Sigmoid colon (tissue), 7 donors: ENCODE results near the gene GLG1. TPM values are rescaled to one million over a fixed set of nuclear protein-coding genes. Genes with fewer than 3 reads are reported as not detected.
"Not testable (repeated sequence)": the region's sequence is repeated elsewhere in the genome, so short reads cannot be mapped to it uniquely, and the experiment has no call there.

Experiments
- DNase-seq: peaks from one replicate; pipeline ENCODE4 v3.0.0-alpha.2; 2019
- H3K27ac ChIP-seq, 4 donors: fragments of 200-600 bp; sonication (generic); one replicate each; pipeline ENCODE4 v1.5.1; 2016 to 2019; ENCODE audit warnings: mild to moderate bottlenecking in 1 of 4
- H3K27me3 ChIP-seq, 3 donors: fragments of 200-600 bp; sonication (generic); one replicate each; pipeline ENCODE4 v1.5.1; 2019; ENCODE audit warnings: mild to moderate bottlenecking in 1 of 3
- H3K36me3 ChIP-seq, 4 donors: fragments of 200-600 bp; sonication (generic); one replicate each; pipeline ENCODE4 v1.5.1; 2016 to 2019
- H3K4me1 ChIP-seq, 4 donors: fragments of 200-600 bp; sonication (generic); one replicate each; pipeline ENCODE4 v1.5.1; 2017 to 2019
- H3K4me3 ChIP-seq, 4 donors: fragments of 200-600 bp; sonication (generic); one replicate each; pipeline ENCODE4 v1.5.1; 2017 to 2019; ENCODE audit warnings: mild to moderate bottlenecking in 2 of 4, moderate library complexity in 1 of 4
- H3K9me3 ChIP-seq, 4 donors: fragments of 200-600 bp in 3 of 4; sonication (generic) in 3 of 4; one replicate each; pipeline versions ENCODE4 v1.5.1 to v1.6.1; 2013 to 2019
- POLR2AphosphoS5 ChIP-seq, 4 donors: sonication (generic); formaldehyde crosslinking; IDR thresholded peaks; one replicate each; pipeline ENCODE4 v1.6.1; 2017; ENCODE audit warnings: antibody characterized with exemption in 4 of 4
- WGBS, 2 donors: extraction: QIAGEN DNeasy Blood & Tissue Kit; methylation state at CpG; one replicate each; pipeline ENCODE4 v1.1.7; 2013; 5-methylcytosine and 5-hydroxymethylcytosine counted together
- intact Hi-C: fragments of 100-400 bp; cut with DNase I; formaldehyde crosslinking; loops from one replicate; pipeline ENCODE4 v1.15.1; 2023
- polyA plus RNA-seq, 3 donors: library from polyadenylated mRNA; stranded (reverse); fragments of 200-250 nt; gene quantifications; one replicate each; pipeline ENCODE4 v1.2.3, GENCODE V29; 2013
- small RNA-seq, 3 donors: library from RNA; depleted of rRNA; stranded (forward); fragments of <200 nt; gene quantifications; one replicate each; pipeline ENCODE3, GENCODE V24; 2016
- total RNA-seq, 4 donors: library from RNA; depleted of rRNA; stranded (reverse); fragments of >200 nt; gene quantifications; one replicate each; pipeline ENCODE4 v1.1.0, GENCODE V29; 2016
- donor health status: healthy with polysubstance abuse.
- donor health status: Bipolar disorder and iron deficiency.
- donor health status: healthy.

Gene GLG1
- total and polyA plus RNA-seq, 7 donors = 4.2 to 138 (median 78.7) TPM

DNA sequence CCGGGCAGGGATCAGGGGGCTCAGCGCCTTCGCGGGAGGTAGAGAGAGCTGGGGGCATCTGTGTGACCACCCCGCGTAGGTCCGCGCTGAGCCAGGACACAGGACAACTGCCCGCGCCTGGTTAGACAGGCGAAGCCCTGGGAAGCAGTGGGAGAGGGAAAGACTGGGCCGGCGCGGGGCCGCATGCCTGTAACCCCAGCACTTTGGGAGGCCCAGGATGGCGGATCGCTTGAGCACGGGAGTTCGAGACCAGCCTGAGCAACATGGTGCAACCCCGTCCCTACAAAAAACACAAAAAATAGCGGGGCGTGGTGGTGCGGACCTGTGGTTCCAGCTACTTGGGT lies 199.6 kb downstream of the GLG1 start:
- peak in 1 of 4 donors; percentile 46 for TF ChIP-seq POLR2AphosphoS5 (IDR thresholded peaks at IDR 0.05)
- intact Hi-C loops, H3K9me3 ChIP-seq, H3K36me3 ChIP-seq, H3K27me3 ChIP-seq, DNase-seq, H3K4me1 ChIP-seq: not testable (repeated sequence)
- H3K27ac ChIP-seq = peak overlapping the region; percentile 79 to 81 (median 80)
- 16 to 22% methylated on average over 15 to 16 of the region's 23 CpGs for WGBS, 2 donors
- peak overlapping the region; percentile 34 to 49 (median 46) for H3K4me3 ChIP-seq

DNA sequence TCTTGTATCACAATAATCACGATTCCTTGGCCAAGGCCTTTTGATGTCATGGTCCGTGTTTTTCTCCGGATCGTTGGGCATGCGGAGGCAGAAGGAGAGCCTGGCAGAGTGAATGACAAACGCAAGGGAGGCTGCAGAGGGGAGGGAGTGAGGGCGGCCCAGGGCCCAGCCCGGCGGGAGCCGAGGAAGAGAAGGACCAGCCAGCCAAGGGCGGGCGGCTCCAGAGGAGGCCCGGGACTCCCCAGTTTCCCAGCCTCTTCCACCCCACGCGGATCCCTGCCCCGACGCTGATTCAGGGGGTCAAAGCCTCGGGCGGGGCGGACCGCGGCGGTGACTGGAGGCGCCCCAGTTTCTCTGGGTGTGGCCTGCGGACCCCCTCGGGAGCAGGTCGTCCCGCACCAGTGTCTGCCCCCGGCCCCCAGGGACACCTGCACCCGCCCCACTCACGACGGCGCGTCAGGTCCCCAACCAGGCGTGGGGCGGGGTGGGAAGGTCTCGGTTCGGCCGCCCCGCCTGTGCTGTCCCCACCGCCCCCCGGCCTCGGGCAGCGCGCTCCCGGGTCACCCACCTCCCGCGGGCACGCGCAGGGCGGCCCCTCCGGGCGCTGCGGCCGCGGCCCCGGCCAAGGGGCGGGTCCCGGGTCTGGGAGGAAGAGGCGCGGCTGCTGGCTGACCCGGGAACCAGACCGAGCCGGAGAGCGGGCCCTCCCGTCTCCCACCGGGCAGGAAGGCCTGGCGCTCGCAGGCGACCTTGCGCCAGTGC lies 200.1 kb downstream of the GLG1 start:
- H3K27ac ChIP-seq = peak overlapping the region; percentile 79 to 81 (median 80)
- H3K4me3 ChIP-seq = peak overlapping the region; percentile 34 to 49 (median 46)
- H3K4me1 ChIP-seq, H3K27me3 ChIP-seq, DNase-seq, H3K36me3 ChIP-seq, intact Hi-C loops, H3K9me3 ChIP-seq: not testable (repeated sequence)
- WGBS, 2 donors = 0 to 3% methylated on average over 27 to 35 of the region's 71 CpGs

DNA sequence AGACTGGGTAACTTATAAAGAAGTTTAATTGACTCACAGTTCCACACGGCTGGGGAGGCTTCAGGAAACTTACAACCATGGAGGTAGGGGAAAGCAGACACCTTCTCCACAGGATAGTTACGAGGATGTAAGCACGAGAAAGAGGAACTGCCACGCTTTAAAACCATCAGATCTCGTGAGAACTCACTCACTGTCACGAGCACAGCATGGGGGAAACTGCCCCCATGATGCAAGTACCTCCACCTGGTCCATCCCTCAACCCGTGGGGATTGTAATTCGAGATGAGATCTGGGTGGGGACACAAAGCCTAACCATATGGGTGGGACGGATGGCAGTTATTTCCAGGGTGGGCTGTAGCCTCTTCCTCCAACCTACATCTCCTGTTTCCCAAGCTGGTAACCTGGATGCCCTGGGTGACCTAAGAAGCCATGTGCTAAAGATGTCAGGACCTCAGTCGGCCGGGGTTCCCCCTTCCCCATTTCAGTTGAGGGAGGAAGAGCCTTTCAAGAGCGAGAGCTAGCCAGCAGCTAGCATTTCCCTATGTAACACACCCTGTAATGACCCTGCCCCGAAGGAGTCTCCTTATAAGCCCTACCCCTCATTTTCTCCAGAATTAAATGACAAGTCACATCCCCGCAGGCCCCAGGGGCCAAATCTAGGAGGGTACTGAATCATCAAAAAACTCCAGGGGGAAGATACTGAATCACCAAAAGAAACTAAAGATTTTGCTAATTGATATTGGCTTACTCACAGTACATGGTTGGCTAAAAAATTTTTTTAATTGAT lies 202.6 kb downstream of the GLG1 start:
- H3K36me3 ChIP-seq, DNase-seq, H3K27me3 ChIP-seq, H3K4me3 ChIP-seq, H3K27ac ChIP-seq, intact Hi-C loops, H3K4me1 ChIP-seq, H3K9me3 ChIP-seq: not testable (repeated sequence)
- WGBS, 2 donors = 63 to 65% methylated on average over 6 of the region's 14 CpGs

DNA sequence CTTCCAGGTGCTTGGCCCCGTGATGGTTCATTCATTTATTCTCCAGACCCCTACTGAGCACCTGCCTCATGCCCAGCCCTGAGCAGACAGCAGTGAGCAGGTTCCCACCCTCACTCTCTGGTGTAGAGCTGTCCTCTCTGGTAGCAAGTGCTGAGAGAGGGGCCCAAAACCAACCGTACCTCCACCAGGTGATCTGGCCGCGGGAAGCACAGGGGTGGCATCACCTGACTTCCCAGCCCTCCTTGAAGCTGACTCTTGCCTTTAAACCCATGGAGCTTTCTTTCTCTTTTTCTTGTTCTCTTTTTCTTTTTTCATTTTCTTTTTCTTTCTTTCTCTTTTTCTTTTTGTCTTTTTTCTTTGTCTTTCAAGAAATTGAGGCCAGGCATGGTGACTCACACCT lies 206.7 kb downstream of the GLG1 start:
- H3K27me3 ChIP-seq, H3K27ac ChIP-seq, intact Hi-C loops, H3K9me3 ChIP-seq, H3K36me3 ChIP-seq, H3K4me3 ChIP-seq: not testable (repeated sequence)
- DNase-seq = peak; percentile 8
- 89 to 90% methylated on average over 3 of the region's 4 CpGs for WGBS, 2 donors
- H3K4me1 ChIP-seq = peaks cover 0 to 24% (median 7%) of the 10 kb centered on the region in 4 donors

DNA sequence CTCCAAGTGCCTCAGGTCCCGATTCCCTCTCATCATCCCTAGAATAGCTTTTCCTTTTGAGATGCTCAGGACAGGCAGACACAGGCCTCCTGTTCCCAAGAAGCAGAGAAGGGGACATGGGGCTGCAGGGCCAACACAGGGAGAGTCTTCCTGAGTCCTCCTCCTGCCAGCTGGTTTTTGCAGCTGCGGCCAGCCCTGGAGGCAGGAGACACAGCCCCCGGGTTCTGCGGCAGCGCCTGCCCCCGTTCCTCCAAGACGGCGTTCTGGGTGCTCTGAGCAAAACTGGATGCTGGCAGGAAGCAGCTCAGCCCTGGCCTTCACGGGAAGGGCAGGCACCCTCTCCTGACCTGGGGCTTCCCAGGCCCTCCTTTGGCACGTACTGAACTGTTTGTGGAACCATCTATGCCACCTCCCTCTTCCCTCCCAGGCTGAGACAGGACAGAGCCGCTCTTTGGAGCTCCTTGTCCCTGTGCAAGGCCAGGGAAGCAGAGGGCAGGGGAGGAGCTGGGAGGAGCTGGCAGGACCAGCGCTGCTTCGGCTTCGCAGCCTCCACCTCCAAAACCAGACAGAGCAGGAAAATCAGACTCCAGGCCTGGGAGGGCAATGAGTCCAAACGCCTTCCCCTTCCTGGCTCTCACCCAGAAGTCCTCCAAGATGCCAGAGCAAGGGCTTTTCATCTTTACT lies 208.6 kb downstream of the GLG1 start:
- H3K27me3 ChIP-seq, H3K9me3 ChIP-seq, H3K36me3 ChIP-seq, intact Hi-C loops, H3K4me3 ChIP-seq: not testable (repeated sequence)
- peak; percentile 56 for DNase-seq
- peak overlapping the region in 3 of 4 donors; percentile 34 to 65 (median 52) for H3K27ac ChIP-seq
- H3K4me1 ChIP-seq = peaks cover 0 to 24% (median 7%) of the 10 kb centered on the region in 4 donors
- WGBS, 2 donors = 59 to 66% methylated on average over 11 of the region's 15 CpGs

Small RNA genes lying within 50 kb of the gene (small RNA-seq; reads per million reads assigned to genes)
- gene RF00019 (0 reads per million in 3 donors), gene RNU6-237P (0 reads per million in 3 donors)

Other genes with a start within 250 kb of the GLG1 start
- 1 to 10 TPM in 3 of 4 donors, not detected in 1; 1.1 to 9.1 (median 1.6) TPM for gene NPIPB15, start 230.8 kb downstream of the GLG1 start, total RNA-seq
- 10 to 100 TPM in 1 of 3 donors, 1 to 10 TPM in 2; 1.8 to 27.1 (median 4.2) TPM for gene NPIPB15, start 230.8 kb downstream of the GLG1 start, polyA plus RNA-seq
- gene CLEC18B, start 185.6 kb downstream of the GLG1 start, total RNA-seq = 1 to 10 TPM in 1 of 4 donors, under 1 TPM in 1, not detected in 2; 0.49 to 1.7 TPM
- gene CLEC18B, start 185.6 kb downstream of the GLG1 start, polyA plus RNA-seq = under 1 TPM in 1 of 3 donors, not detected in 2; 0.83 TPM
- gene RFWD3, start 59.8 kb upstream of the GLG1 start, total RNA-seq = 10 to 100 TPM in 2 of 4 donors, 1 to 10 TPM in 2; 8.0 to 14.6 (median 10.4) TPM
- 10 to 100 TPM in 1 of 3 donors, 1 to 10 TPM in 2; 4.2 to 14.9 (median 9.0) TPM for gene RFWD3, start 59.8 kb upstream of the GLG1 start, polyA plus RNA-seq
- gene MLKL, start 93.7 kb upstream of the GLG1 start, total RNA-seq = 10 to 100 TPM in 1 of 4 donors, 1 to 10 TPM in 3; 5.0 to 11.0 (median 8.3) TPM
- gene MLKL, start 93.7 kb upstream of the GLG1 start, polyA plus RNA-seq = 10 to 100 TPM in 1 of 3 donors, 1 to 10 TPM in 2; 6.9 to 26.5 (median 8.4) TPM
- gene FA2H, start 167.7 kb upstream of the GLG1 start, total RNA-seq = 1 to 10 TPM in 1 of 4 donors, under 1 TPM in 1, not detected in 2; 0.71 to 2.2 TPM
- 10 to 100 TPM in 2 of 3 donors, 1 to 10 TPM in 1; 6.0 to 31.0 (median 11.3) TPM for gene FA2H, start 167.7 kb upstream of the GLG1 start, polyA plus RNA-seq